RWPE2 (cell line): ENCODE measurements around the gene TK2.

Source experiments
- ATAC-seq: fragments of 200-7000 bp; cut with Tn5 transposase; 3 replicates; pipeline ENCODE4 v1.9.1; 2021; ENCODE audit warnings: low read depth
- DNase-seq: peaks from one replicate; pipeline ENCODE4 v3.0.0-alpha.2; 2020; ENCODE audit warnings: low spot score
- H3K27ac ChIP-seq: fragments of 450-650 bp; 2 replicates; pipeline ENCODE4 v1.5.1; 2017; ENCODE audit warnings: mild to moderate bottlenecking; ENCODE audit not compliant: poor library complexity, severe bottlenecking
- H3K27me3 ChIP-seq: fragments of 250-450 bp; sonication (Bioruptor Pico); 2 replicates; pipeline ENCODE4 v1.5.1; 2021; ENCODE audit warnings: mild to moderate bottlenecking, moderate library complexity; ENCODE audit not compliant: insufficient read depth, poor library complexity, severe bottlenecking
- H3K36me3 ChIP-seq: fragments of 250-450 bp; sonication (Bioruptor Pico); 2 replicates; pipeline ENCODE4 v1.5.1; 2020; ENCODE audit warnings: low read depth, mild to moderate bottlenecking, moderate library complexity
- H3K4me1 ChIP-seq: fragments of 250-450 bp; sonication (Bioruptor Pico); 2 replicates; pipeline ENCODE4 v1.5.1; 2021; ENCODE audit warnings: mild to moderate bottlenecking, moderate library complexity; ENCODE audit not compliant: insufficient read depth, poor library complexity, severe bottlenecking
- H3K4me3 ChIP-seq: fragments of 250-450 bp; sonication (Bioruptor Pico); 2 replicates; pipeline ENCODE4 v1.5.1; 2021; ENCODE audit warnings: mild to moderate bottlenecking, moderate library complexity; ENCODE audit not compliant: severe bottlenecking
- H3K9me3 ChIP-seq: fragments of 250-450 bp; sonication (Bioruptor Pico); 2 replicates; pipeline ENCODE4 v1.5.1; 2021; ENCODE audit warnings: mild to moderate bottlenecking, moderate library complexity; ENCODE audit not compliant: severe bottlenecking
- CTCF ChIP-seq: fragments of 450-650 bp; IDR thresholded peaks from one replicate; pipeline ENCODE4 v1.5.1; 2017; ENCODE audit warnings: mild to moderate bottlenecking, moderate library complexity; ENCODE audit not compliant: poor library complexity, severe bottlenecking

The TK2 gene

DNA sequence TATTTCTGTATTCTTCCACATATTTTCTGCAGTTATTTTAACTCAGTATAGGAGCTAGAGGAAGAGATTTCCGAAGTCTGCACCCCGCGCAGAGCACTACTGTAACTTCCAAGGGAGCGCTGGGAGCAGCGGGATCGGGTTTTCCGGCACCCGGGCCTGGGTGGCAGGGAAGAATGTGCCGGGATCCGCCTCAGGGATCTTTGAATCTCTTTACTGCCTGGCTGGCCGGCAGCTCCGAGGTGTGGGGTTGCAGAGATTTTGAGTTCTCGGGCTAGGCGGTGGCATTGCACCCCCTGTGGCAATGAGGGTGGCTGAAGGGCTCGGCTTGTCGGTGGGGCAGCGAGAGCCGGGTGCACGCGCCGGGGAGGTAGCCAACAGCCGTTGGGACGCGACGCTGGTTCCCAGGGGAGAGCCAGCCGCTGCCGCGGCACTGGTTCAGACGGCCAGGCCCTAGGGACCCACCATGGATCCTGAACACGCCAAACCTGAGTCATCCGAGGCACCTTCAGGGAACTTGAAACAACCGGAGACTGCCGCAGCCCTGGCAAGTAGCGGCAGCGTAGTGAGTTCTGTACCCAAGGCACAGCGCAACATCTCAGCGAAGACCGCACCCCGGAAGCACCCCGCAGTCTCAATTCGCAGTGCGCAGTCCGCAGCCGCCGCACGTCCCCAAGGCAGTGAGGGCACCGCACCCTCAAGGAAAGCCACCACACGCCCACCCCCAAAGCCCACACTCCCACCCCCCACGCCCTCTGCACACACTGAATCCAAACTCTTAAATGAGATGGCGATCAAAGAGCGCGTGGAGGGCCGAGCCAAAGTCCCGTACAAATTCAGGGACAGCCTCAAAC is 16.4 kb upstream of the TK2 start, which contains the start of gene CMTM1:
CMTM1 (plus strand) TSS at position 389 of the 851 bp plus-strand sequence; CDS start at position 464, 75 bp downstream.
- ATAC-seq = no peak
- no peak within 1 kb of the TSS for H3K27ac ChIP-seq
- H3K9me3 ChIP-seq = no peaks in the 10 kb centered on the region
- H3K4me3 ChIP-seq = no peak within 1 kb of the TSS
- no peak for DNase-seq
- no peak for TF ChIP-seq CTCF
- H3K36me3 ChIP-seq = peaks cover 65% of the 10 kb centered on the region
- peaks cover 15% of the 10 kb centered on the region for H3K4me1 ChIP-seq
- H3K27me3 ChIP-seq = no peaks in the 10 kb centered on the region

DNA sequence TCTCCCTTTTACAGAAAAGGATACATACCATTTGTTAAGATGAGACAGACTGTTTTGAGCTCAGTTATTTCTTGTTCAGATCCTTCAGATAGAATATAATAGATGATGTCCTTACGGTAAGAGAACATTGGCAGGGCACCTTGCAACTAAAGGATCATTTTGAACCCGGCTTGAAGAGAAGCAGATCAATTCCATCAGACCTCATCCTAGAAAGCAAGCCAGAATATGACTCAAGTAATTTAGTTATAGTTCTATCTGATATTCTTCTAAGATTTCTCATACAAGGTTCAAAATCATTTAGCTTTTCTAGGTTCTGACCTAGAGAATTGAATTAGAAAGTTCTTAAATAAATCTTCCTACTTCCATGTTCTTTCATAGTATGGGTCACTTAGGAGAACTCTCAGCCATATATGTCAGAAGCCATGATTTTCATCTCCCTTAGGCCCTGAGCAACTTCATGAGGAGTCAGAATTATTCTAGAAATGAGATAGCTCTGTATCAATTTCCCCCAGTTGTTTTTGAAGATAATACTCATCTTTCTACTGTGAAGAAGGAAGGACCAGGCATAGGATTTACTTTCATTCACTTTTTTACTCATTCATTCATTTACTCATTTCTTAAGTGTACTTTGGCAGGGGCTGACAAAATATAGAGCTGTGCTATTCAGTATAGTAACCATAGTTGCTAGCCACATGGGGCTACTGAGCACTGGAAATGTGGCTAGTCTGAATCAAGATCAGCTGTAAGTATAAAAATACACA is 13.8 kb upstream of the TK2 start:
- DNase-seq (no peak), ATAC-seq (no peak)
- no peak overlapping the region for H3K27ac ChIP-seq
- H3K9me3 ChIP-seq = no peaks in the 10 kb centered on the region
- no peak for TF ChIP-seq CTCF
- no peaks in the 10 kb centered on the region for H3K27me3 ChIP-seq
- peaks cover 87% of the 10 kb centered on the region for H3K36me3 ChIP-seq
- H3K4me3 ChIP-seq = no peak overlapping the region
- peaks cover under 1% of the 10 kb centered on the region for H3K4me1 ChIP-seq

- peaks cover 91% of the 10 kb centered on the region for H3K36me3 ChIP-seq
- H3K4me3 ChIP-seq = no peak overlapping the region
- H3K27ac ChIP-seq = no peak overlapping the region
- no peaks in the 10 kb centered on the region for H3K9me3 ChIP-seq
- H3K27me3 ChIP-seq = no peaks in the 10 kb centered on the region
- H3K4me1 ChIP-seq = no peaks in the 10 kb centered on the region
- TF ChIP-seq CTCF = no peak
- DNase-seq = no peak
- ATAC-seq = no peak
Observed at GRCh38 chr16:66562986-66563385, 13.1 kb upstream of the TK2 start.

GRCh38 chr16:66562409-66562808 is 12.5 kb upstream of the TK2 start:
- DNase-seq = no peak
- Histone ChIP-seq H3K4me1 (no peaks in the 10 kb centered on the region), H3K36me3 (peaks cover 91% of the 10 kb centered on the region), H3K27ac (no peak overlapping the region), H3K27me3 (no peaks in the 10 kb centered on the region), H3K9me3 (no peaks in the 10 kb centered on the region), H3K4me3 (no peak overlapping the region)
- peak; percentile 50 for TF ChIP-seq CTCF
- ATAC-seq = no peak
